D721Med (cell line): ENCODE data around the gene DUSP1.

ENCODE experiments used
- DNase-seq: peaks from one replicate; pipeline ENCODE4 v3.0.0; 2011; ENCODE audit warnings: low spot score; ENCODE audit not compliant: insufficient read length
- FAIRE-seq: peaks from 2 replicates; lab custom pipeline; 2011; peaks lifted over from hg19 to GRCh38; lab: Jason Lieb, UNC
- TF ChIP-seq, protein P1 (sequence below): IDR thresholded peaks from 2 replicates; pipeline ENCODE4 v1.5.1; 2012; ENCODE audit warnings: mild to moderate bottlenecking, control low read depth; ENCODE audit not compliant: insufficient read depth; ENCODE audit errors: missing control alignments

Gene DUSP1

DNA sequence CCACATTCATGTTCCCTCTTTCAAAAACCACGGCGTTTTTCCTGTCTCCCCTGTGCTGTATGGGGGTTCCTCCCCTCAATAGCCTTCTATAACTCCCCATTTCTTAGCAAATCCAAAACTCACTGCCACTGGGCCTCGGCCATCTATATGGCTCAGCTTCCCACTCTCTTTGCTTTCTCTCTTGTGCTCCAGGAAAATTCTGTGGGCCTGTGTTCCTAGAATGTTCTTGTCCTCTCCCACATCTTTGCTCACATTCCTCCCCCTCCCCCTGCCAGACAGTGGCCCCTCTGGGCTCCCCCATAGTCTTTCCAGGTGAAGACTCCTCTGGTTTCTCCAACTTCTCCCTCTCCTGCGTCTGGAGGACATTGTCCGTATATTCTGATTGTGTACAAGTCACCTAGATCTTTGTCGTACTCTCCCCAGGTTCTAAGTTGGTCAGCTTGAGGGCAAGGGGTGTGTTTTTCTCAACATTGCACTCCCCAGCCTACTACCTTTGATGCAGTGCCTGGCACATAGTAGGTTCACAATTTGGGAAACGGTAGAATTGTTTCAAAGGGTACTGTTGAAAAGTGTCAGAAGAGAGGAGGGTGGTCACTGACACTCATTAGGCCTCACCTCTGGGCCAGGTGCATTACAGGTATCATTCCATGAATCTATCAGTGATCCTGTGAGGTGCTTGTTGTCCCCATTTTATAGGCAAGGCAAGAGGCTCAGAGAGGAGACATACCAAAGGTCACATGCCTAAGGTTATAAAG lies 3.7 kb upstream of the DUSP1 start:
- no peak for FAIRE-seq
- TF ChIP-seq, protein P1, sequence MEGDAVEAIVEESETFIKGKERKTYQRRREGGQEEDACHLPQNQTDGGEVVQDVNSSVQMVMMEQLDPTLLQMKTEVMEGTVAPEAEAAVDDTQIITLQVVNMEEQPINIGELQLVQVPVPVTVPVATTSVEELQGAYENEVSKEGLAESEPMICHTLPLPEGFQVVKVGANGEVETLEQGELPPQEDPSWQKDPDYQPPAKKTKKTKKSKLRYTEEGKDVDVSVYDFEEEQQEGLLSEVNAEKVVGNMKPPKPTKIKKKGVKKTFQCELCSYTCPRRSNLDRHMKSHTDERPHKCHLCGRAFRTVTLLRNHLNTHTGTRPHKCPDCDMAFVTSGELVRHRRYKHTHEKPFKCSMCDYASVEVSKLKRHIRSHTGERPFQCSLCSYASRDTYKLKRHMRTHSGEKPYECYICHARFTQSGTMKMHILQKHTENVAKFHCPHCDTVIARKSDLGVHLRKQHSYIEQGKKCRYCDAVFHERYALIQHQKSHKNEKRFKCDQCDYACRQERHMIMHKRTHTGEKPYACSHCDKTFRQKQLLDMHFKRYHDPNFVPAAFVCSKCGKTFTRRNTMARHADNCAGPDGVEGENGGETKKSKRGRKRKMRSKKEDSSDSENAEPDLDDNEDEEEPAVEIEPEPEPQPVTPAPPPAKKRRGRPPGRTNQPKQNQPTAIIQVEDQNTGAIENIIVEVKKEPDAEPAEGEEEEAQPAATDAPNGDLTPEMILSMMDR, result no peak
- no peak for DNase-seq

DNA sequence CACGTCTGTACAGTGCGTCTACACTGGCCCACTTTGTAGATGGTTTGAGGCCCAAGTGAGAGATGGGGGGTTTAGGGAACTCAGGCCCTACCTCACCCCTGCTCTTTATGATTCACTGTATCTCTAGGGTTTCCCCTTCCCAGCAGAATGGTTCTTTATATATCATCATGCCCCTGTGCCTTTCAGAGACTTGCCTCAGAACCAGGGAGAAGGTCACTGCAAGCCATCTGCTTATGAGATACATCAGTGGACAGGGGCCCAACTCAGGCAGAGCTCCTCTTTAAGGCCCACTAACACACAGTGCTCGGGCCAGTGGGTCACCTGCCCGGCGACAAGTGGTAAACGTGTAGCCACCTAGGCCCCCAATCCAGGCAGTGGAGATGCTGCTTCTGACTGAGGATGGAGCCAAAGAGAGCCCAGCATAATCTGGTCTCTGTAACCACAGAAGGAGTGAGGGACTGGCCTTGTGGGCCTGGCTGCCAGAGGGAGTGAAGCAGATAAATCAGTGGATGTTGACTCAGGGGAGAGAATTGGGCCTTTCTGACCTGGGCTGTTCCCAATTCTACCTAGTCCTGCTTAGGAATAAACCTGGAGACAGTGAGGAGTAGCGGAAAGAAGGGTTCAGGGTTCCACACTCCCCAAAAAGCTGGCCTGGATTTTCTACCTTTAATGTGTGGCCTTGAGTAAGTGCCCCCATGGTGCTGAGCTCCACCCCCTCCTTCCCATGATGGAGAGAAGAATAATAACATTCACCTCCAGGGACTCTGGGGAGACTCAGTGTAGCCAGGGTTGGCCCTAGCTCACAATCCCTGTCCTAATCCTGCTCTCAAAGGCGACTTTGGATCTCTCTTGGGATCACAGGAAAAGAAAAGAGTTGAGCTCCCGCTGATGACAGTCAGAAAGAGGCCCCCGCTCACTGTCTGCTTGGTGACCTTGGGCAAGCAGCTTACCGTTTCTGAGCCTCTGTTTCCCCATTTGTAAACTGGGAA lies 2.8 kb upstream of the DUSP1 start:
- peak; percentile 72 for DNase-seq
- FAIRE-seq, result no peak
- TF ChIP-seq, protein P1, result no peak

DNA sequence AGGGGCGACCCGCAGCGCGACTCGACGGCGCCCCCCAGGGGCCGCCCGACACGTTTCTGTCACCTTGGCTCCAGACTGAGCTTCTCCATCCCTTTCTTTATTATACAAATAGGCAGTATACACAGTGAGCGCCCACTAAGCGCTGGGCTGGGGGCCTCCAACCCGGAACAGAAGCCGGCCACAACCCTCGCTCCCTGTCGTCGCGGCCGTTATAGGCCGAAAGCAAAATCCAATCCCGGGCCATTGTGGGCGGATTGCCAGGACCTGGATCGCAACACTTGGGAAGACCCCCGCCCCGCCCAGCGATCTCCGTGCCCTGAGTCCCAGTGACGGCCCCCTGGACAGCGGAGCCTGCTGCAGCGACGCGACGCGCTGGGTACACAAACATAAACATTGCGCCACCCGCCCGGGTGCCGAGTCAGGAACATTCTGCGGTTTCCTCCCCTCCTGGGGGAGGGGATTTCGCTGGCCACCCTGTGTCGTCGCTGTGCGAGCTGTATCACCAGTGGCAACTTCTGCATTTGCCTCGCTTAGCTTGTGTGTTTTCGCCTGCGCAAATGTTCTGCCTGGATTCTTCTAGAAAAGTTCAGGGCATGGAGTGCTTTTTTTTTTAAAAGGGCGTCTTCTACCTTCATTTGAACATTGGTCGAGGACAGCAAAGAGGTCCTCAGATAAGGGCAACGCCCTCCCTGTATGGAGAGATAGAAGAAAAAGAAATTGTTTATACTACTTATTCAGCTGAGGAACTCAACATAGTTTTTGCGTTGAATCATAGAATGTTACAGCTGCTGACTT lies 1.3 kb upstream of the DUSP1 start:
- no peak for FAIRE-seq
- peak; percentile 75 for DNase-seq
- TF ChIP-seq, protein P1, result peak; percentile 62

DNA sequence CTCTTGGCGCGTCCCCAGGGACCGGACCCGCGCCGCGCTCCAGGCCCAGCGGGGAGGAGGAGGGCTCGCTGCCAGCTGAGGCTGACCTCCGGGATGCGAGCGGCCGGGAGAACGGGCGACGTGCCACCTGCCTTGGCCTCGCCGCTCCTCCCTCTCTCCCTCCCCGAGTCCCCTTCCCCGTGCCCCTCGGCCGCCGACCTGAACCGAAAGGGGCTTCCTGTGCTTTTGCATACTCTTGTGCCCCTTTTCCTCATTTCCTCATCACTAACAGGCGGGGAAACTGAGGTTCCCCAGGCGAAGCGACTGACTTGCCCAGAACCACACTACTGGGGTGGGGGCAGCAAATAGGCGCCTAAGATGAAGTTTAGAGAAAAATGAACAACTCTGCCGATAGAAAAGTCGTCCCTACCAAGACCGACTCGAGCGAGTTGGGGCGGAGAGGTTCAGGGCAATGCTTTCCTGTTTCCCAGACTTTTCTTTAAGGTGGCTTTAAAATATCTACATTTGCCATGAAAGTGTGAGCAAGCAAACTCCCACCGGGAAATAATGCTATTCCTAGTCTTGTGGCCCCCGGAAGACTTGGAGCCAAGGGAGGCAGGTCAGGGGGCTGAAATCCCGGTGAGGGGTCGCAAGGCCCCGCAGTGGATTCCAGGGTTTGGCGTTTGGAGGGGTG lies 580 bp upstream of the DUSP1 start:
- FAIRE-seq (no peak), DNase-seq (no peak)
- TF ChIP-seq, protein P1, result no peak

DNA sequence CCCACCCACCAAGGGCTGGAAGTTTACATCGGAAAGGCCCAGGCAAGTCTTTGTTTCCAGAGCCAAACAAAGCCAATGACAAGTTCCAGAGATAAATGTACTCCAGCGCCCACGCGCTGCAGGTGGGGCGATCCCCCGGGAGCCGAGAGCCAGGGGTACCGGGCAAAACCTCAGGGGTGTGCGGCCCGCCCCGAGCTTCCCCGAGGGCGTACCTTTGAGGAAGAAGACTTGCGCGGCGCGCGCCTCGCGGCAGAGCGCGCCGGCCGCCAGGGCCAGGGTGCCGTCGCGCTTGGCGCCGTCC lies 671 bp downstream of the DUSP1 start:
- no peak for DNase-seq
- no peak for FAIRE-seq
- TF ChIP-seq, protein P1, result no peak

DNA sequence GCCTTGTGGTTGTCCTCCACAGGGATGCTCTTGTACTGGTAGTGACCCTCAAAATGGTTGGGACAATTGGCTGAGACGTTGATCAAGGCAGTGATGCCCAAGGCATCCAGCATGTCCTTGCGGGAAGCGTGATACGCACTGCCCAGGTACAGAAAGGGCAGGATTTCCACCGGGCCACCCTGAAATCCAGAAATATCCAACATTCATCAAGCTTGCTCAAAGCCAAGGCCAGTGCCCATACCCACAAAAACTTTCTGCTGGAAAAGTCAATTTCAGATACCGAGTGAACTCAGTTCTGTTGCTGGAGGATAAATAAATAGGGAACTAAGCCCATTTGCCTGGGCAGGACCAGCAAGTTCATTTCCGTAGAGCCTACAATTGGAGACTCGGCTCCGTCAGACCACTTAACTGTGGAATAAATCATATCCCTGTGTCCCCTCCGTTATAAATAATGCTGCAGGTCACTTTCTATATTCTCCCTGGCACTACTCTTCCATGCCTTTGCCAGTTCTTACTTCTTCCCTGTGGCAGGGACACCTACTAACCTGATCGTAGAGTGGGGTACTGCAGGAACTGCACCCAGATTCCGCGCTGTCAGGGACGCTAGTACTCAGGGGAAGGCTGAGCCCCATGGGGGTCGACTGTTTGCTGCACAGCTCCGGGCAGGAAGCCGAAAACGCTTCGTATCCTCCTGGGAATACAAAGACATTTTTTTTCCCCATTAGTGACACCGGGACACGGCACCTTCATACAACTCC lies 1.2 kb downstream of the DUSP1 start:
- TF ChIP-seq, protein P1, result no peak

More for the DNA sequence above, 1.2 kb downstream of the DUSP1 start:
- DNase-seq (no peak), FAIRE-seq (no peak)
